Endothelial cell of umbilical vein (primary cell): ENCODE results near the gene ZNF735. TPM values are rescaled to one million over a fixed set of nuclear protein-coding genes. Genes with fewer than 3 reads are reported as not detected.

ENCODE experiments used
- BruUV-seq: library from RNA; stranded (reverse); fragments of 400-500 nt; replicated peaks from 2 replicates; lab custom pipeline; 2021; lab: Mats Ljungman, UMichigan
- CTCF ChIA-PET: fragments of 300-600, 350-600 bp; sonication (Branson Sonifier 250); formaldehyde crosslinking; loops from one replicate; lab custom pipeline; 2021; ENCODE audit warnings: antibody characterized with exemption, inconsistent platforms; lab: Charles Lee
- POLR2A ChIA-PET: fragments of 300-600, 350-600 bp; sonication (Branson Sonifier 250); formaldehyde crosslinking; loops from one replicate; lab custom pipeline; 2021; ENCODE audit warnings: antibody characterized with exemption, inconsistent platforms; lab: Charles Lee
- DNase-seq: peaks from one replicate; pipeline ENCODE4 v3.0.0-alpha.2; 2011; ENCODE audit warnings: low read depth, low spot score
- FAIRE-seq: peaks from 2 replicates; lab custom pipeline; 2011; peaks lifted over from hg19 to GRCh38; lab: Jason Lieb, UNC
- H2AFZ ChIP-seq: 2 replicates; pipeline ENCODE4 v1.6.0; 2012; ENCODE audit warnings: low read depth, low read length, control low read depth, inconsistent platforms
- H3K27ac ChIP-seq: 2 replicates; pipeline ENCODE4 v1.5.1; 2011; ENCODE audit warnings: low read depth, mild to moderate bottlenecking, control low read depth, low read length, moderate library complexity; ENCODE audit not compliant: insufficient read depth
- H3K27me3 ChIP-seq, 2 experiments: 2 replicates each; pipeline versions ENCODE4 v1.6.0 to v1.6.1; 2011; ENCODE audit warnings: low read length in 2 of 2, mixed read lengths in 1 of 2; ENCODE audit not compliant: control insufficient read depth in 2 of 2, insufficient read depth in 2 of 2
- H3K36me3 ChIP-seq, 2 experiments: 2 replicates in 1 of 2; 3 replicates in 1 of 2; pipeline ENCODE4 v1.5.1; 2011; ENCODE audit warnings: low read length in 2 of 2, mild to moderate bottlenecking in 1 of 2, moderate library complexity in 1 of 2; ENCODE audit not compliant: control insufficient read depth in 2 of 2, insufficient read depth in 2 of 2; ENCODE audit errors: extremely low read depth in 1 of 2
- H3K4me1 ChIP-seq: 3 replicates; pipeline ENCODE4 v1.5.1; 2011; ENCODE audit warnings: mild to moderate bottlenecking, low read length; ENCODE audit not compliant: control insufficient read depth, insufficient read depth; ENCODE audit errors: extremely low read depth
- H3K4me2 ChIP-seq: 2 replicates; pipeline ENCODE4 v1.6.1; 2011; ENCODE audit warnings: low read length, control low read depth, mixed read lengths; ENCODE audit not compliant: insufficient read depth
- H3K4me3 ChIP-seq, 3 experiments: fragments of 200-600 bp in 1 of 3; sonication (generic), shearing (Covaris generic) in 1 of 3; replicated peaks in 1 of 3; 2 replicates each; pipeline ENCODE4 v1.5.1; 2011 to 2016; ENCODE audit warnings: control low read depth in 3 of 3, low read length in 3 of 3, mild to moderate bottlenecking in 2 of 3, inconsistent platforms in 1 of 3, low read depth in 1 of 3, moderate library complexity in 1 of 3; ENCODE audit not compliant: insufficient read depth in 1 of 3
- H3K79me2 ChIP-seq: 2 replicates; pipeline ENCODE4 v1.6.0; 2012; ENCODE audit warnings: low read length, inconsistent platforms; ENCODE audit not compliant: control insufficient read depth, insufficient read depth
- H3K9ac ChIP-seq: replicated peaks from 2 replicates; pipeline ENCODE3; 2011; ENCODE audit warnings: low read length, control low read depth; ENCODE audit not compliant: insufficient read depth; ENCODE audit errors: extremely low read depth
- H3K9me1 ChIP-seq: replicated peaks from 3 replicates; pipeline ENCODE4 v1.6.0; 2011; ENCODE audit warnings: mild to moderate bottlenecking, low read length; ENCODE audit not compliant: control insufficient read depth, insufficient read depth; ENCODE audit errors: extremely low read depth
- H3K9me3 ChIP-seq: replicated peaks from 2 replicates; pipeline ENCODE4 v1.5.1; 2012; ENCODE audit warnings: low read length, inconsistent platforms; ENCODE audit not compliant: control insufficient read depth, insufficient read depth
- H4K20me1 ChIP-seq: replicated peaks from 2 replicates; pipeline ENCODE3; 2011; ENCODE audit warnings: mild to moderate bottlenecking, low read length; ENCODE audit not compliant: control insufficient read depth, insufficient read depth; ENCODE audit errors: extremely low read depth
- EZH2 ChIP-seq: IDR thresholded peaks from 2 replicates; pipeline ENCODE4 v1.6.1; 2012; ENCODE audit warnings: borderline replicate concordance, low read depth, mild to moderate bottlenecking, moderate library complexity, low read length, inconsistent platforms; ENCODE audit not compliant: severe bottlenecking
- FOS ChIP-seq: IDR thresholded peaks from 2 replicates; pipeline ENCODE4 v1.6.1; 2011; ENCODE audit warnings: mild to moderate bottlenecking, low read length, moderate library complexity, borderline replicate concordance; ENCODE audit not compliant: insufficient read depth
- GATA2 ChIP-seq: IDR thresholded peaks from 2 replicates; pipeline ENCODE4 v1.7.0; 2011; ENCODE audit warnings: low read depth, mild to moderate bottlenecking, moderate library complexity, mixed read lengths, low read length; ENCODE audit not compliant: insufficient read length, insufficient read depth
- JUN ChIP-seq: IDR thresholded peaks from 2 replicates; pipeline ENCODE4 v1.6.1; 2011; ENCODE audit warnings: borderline replicate concordance, low read depth; ENCODE audit not compliant: insufficient read length, insufficient read depth
- MYC ChIP-seq: IDR thresholded peaks from one replicate; pipeline ENCODE4 v1.6.1; 2011; ENCODE audit warnings: mild to moderate bottlenecking, low read depth, low read length
- POLR2A ChIP-seq: IDR thresholded peaks from 2 replicates; pipeline ENCODE4 v1.6.1; 2012; ENCODE audit warnings: low read depth, mild to moderate bottlenecking, control low read depth, low read length
- POLR2AphosphoS5 ChIP-seq: IDR thresholded peaks from 2 replicates; pipeline ENCODE4 v1.6.1; 2012; ENCODE audit warnings: low read depth, mild to moderate bottlenecking, control low read depth, low read length, moderate library complexity; ENCODE audit not compliant: insufficient read depth
- dilution Hi-C: fragments of 300-500 bp; cut with MboI; formaldehyde crosslinking; loops from one replicate; pipeline ENCODE4 v1.15.0; 2019; ENCODE audit warnings: low sequenced_read_pairs; ENCODE audit not compliant: extremely low pct_ligation_motif_present
- intact Hi-C: fragments of 100-400 bp; cut with micrococcal nuclease; formaldehyde crosslinking; loops from one replicate; pipeline ENCODE4 v1.10.0; 2022
- polyA plus RNA-seq, 4 experiments: library from polyadenylated mRNA; depleted of rRNA in 3 of 4; stranded (reverse) in 3 of 4; unstranded in 1 of 4; fragments of >200 nt; gene quantifications; 2 replicates each; pipeline versions ENCODE4 v1.2.1 to v1.2.3, GENCODE V29; 2011 to 2012; ENCODE audit warnings: missing spikeins in 1 of 4
- total RNA-seq: library from RNA; stranded (reverse); gene quantifications from 2 replicates; pipeline ENCODE4 v1.2.3, GENCODE V29; 2021
- TF ChIP-seq, protein P1 (sequence below), 2 donors: IDR thresholded peaks; 1 replicate in 1 of 2; 2 replicates in 1 of 2; pipeline ENCODE4 v1.5.1; 2011; ENCODE audit warnings: low read length in 2 of 2, mild to moderate bottlenecking in 2 of 2, moderate library complexity in 2 of 2, control low read depth in 1 of 2, inconsistent platforms in 1 of 2, low read depth in 1 of 2; ENCODE audit not compliant: insufficient read depth in 1 of 2; ENCODE audit errors: extremely low read depth in 1 of 2
- TF ChIP-seq, protein P2 (sequence below): IDR thresholded peaks from 2 replicates; pipeline ENCODE4 v1.6.1; 2011; ENCODE audit not compliant: insufficient read depth, insufficient read length

The ZNF735 gene
- total and polyA plus RNA-seq, 2 donors (not counting 3 experiments of a cell fraction or from before 2014, with no cell fraction given) = not detected

DNA sequence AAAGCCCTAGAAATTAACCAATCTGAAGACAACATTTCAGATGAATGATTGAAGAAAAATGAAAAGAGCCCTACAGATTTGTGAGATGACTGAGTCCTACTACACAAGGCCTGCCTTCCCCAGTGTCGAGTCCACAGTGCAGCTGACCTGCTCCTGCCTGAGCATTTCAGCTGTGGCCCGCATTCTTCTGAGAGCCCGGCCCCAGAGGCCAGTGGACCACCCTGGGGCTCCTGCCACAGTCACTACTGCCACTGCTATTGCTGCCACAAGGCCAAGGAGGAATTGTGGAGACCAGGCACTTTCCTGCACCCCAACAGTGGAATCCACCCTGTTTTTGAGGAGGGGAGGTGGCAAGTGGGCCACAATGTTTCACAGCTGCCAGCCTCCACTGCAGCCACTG is 19.6 kb upstream of the ZNF735 start:
- intact Hi-C loops = no loop called here
- CTCF ChIA-PET = no interaction called here

More for the DNA sequence above, 19.6 kb upstream of the ZNF735 start:
- H3K27me3 ChIP-seq = no peaks in the 10 kb centered on the region
- no peak for TF ChIP-seq JUN
- TF ChIP-seq POLR2AphosphoS5 = no peak
- TF ChIP-seq MYC = no peak
- no peak for TF ChIP-seq GATA2
- TF ChIP-seq, protein P1, sequence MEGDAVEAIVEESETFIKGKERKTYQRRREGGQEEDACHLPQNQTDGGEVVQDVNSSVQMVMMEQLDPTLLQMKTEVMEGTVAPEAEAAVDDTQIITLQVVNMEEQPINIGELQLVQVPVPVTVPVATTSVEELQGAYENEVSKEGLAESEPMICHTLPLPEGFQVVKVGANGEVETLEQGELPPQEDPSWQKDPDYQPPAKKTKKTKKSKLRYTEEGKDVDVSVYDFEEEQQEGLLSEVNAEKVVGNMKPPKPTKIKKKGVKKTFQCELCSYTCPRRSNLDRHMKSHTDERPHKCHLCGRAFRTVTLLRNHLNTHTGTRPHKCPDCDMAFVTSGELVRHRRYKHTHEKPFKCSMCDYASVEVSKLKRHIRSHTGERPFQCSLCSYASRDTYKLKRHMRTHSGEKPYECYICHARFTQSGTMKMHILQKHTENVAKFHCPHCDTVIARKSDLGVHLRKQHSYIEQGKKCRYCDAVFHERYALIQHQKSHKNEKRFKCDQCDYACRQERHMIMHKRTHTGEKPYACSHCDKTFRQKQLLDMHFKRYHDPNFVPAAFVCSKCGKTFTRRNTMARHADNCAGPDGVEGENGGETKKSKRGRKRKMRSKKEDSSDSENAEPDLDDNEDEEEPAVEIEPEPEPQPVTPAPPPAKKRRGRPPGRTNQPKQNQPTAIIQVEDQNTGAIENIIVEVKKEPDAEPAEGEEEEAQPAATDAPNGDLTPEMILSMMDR (IDR thresholded peaks at IDR 0.05; ENCODE audit: extremely low read depth in 1 of 2, insufficient read depth in 1 of 2, low read depth in 1 of 2, low read length in 2 of 2) = no peak
- no peak for TF ChIP-seq EZH2
- TF ChIP-seq, protein P2, sequence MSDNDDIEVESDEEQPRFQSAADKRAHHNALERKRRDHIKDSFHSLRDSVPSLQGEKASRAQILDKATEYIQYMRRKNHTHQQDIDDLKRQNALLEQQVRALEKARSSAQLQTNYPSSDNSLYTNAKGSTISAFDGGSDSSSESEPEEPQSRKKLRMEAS = no peak
- no peak for TF ChIP-seq POLR2A
- no peak for TF ChIP-seq FOS
- DNase-seq (no peak), FAIRE-seq (no peak)
- POLR2A ChIA-PET = no interaction called here
- dilution Hi-C loops = no loop called here
- no peaks in the 10 kb centered on the region for H3K4me1 ChIP-seq
- no peak overlapping the region for H3K9ac ChIP-seq
- H2AFZ ChIP-seq = no peak overlapping the region
- H3K4me2 ChIP-seq = no peak overlapping the region
- H3K9me1 ChIP-seq = no peaks in the 10 kb centered on the region
- no peaks in the 10 kb centered on the region for H4K20me1 ChIP-seq
- H3K36me3 ChIP-seq = no peaks in the 10 kb centered on the region
- H3K27ac ChIP-seq = no peak overlapping the region
- peaks cover 3% of the 10 kb centered on the region for H3K9me3 ChIP-seq
- no TSS peak for BruUV-seq
- H3K79me2 ChIP-seq = no peaks in the 10 kb centered on the region
- no peak overlapping the region for H3K4me3 ChIP-seq
